ENCODE measurements around the gene FAF1.
"Not testable (repeated sequence)": the region's sequence is repeated elsewhere in the genome, so short reads cannot be mapped to it uniquely, and the experiment has no call there.

The FAF1 gene

DNA sequence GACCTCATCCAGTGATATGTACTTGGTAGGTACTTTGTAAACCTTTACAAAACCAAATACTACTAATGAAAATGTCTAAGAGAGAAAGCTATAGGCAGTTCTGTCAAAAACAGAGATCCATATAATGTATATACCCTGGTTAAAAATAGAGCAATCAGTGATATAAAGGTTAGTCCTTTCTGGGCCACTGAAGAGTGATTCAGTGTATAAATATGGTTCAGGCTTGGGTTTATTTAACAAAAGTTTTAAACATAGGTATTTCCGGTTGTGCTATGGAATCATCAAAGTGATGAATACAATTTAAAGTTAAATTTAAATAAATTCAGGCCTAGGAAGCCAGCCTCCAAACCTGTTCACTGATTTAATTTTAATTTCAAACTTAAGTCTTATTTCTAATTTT is 428.5 kb downstream of the FAF1 start:
- no peak for TF ChIP-seq CTCF (IDR thresholded peaks at IDR 0.05; ENCODE audit: low read depth, low read length)
- no peak overlapping the region for H3K27ac ChIP-seq
- peaks cover 3% of the 10 kb centered on the region for H3K36me3 ChIP-seq
- H3K4me3 ChIP-seq (ENCODE audit: low read depth, low read length), result no peak overlapping the region
- no peaks in the 10 kb centered on the region for H3K9me3 ChIP-seq (ENCODE audit: severe bottlenecking)
- no peaks in the 10 kb centered on the region for H3K27me3 ChIP-seq (ENCODE audit: insufficient read depth, low read depth, severe bottlenecking)
- DNase-seq, result no peak

DNA sequence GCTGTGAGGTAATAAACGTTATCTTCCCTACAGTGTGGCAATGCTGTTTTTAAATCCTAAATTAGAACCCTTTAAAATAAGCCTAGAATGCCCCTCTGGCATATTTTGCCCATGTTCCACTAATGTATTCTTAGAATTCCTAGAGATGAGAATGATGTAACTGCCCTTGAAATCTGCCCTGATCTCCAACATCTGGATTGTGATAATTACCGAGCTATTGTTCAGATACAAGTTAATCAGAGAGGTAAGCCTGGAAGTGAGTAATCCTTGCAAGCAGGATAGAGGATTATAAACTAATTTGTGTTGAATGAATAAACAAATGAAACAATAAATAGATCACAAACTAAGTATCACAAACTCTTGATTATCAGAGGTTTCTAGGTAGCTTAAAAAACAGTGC is 429.0 kb downstream of the FAF1 start:
- H3K27me3 ChIP-seq (ENCODE audit: insufficient read depth, low read depth, severe bottlenecking), result no peaks in the 10 kb centered on the region
- H3K4me3 ChIP-seq (ENCODE audit: low read depth, low read length), result no peak overlapping the region
- TF ChIP-seq CTCF (IDR thresholded peaks at IDR 0.05; ENCODE audit: low read depth, low read length), result no peak
- H3K9me3 ChIP-seq (ENCODE audit: severe bottlenecking), result no peaks in the 10 kb centered on the region
- H3K27ac ChIP-seq, result no peak overlapping the region
- no peak for DNase-seq
- H3K36me3 ChIP-seq, result peaks cover 3% of the 10 kb centered on the region

GRCh38 chr1:50529510-50529909 is 430.6 kb downstream of the FAF1 start:
- Histone ChIP-seq H3K4me3 (ENCODE audit: low read depth, low read length) (no peak overlapping the region), H3K27me3 (ENCODE audit: insufficient read depth, low read depth, severe bottlenecking) (no peaks in the 10 kb centered on the region), H3K27ac (no peak overlapping the region), H3K36me3 (no peaks in the 10 kb centered on the region; the same call in none of the 2 replicates), H3K9me3 (ENCODE audit: severe bottlenecking) (no peaks in the 10 kb centered on the region)
- DNase-seq, result no peak
- TF ChIP-seq CTCF (IDR thresholded peaks at IDR 0.05; ENCODE audit: low read depth, low read length), result no peak

DNA sequence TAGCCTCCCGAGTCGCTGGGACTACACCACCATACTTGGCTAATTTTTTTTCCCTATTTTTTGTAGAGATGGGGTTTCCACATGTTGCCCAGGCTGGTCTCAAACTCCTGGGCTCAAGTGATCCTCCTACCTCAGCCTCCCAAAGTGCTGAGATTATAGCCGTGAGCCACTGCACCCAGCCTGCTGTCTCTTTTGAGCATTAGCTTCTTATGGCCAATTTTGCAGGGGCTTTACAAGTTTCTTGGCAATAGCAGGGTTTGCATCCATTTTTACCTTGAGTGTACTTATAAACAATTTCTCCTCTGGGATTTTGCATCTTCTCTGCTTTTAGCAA is 432.1 kb downstream of the FAF1 start:
- H3K36me3 ChIP-seq, result not testable (repeated sequence)

DNA sequence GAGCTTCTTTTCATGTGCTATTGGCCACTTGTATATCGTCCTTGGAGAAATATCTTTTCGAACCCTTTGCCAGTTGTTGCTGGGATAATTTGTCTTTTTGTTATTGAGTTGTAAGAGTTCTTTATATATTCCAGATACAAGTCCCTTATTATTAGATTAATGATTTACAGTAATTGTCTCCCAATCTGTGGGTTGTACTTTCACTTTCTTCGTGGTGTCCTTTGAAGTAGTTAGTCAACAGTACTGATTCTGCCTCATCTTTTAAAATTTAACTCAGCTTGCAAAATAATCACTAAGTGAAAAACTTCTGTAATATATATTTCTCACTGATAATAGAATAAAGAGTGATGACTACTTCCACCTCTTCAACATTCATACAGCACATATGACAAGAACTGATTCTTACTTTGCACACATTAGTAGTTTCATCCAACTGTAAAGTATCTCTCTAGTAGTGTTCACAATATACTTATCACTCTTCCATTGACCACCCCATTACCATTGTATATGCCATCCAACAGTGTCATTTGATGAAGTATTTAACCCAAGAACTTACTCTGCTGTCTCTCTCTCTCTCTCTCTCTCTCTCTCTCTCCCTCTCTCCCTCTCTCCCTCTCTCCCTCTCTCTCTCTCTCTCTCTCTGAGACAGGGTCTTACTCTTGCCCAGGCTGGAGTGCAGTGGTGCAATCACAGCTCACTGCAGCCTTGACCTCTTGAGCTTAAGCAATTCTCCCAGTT is 432.6 kb downstream of the FAF1 start:
- DNase-seq, result no peak
- no peak overlapping the region for H3K27ac ChIP-seq
- no peak for TF ChIP-seq CTCF (IDR thresholded peaks at IDR 0.05; ENCODE audit: low read depth, low read length)

More for the DNA sequence above, 432.1 kb downstream of the FAF1 start:
- not testable (repeated sequence) for DNase-seq; H3K9me3 ChIP-seq (ENCODE audit: severe bottlenecking); H3K4me3 ChIP-seq (ENCODE audit: low read depth, low read length); H3K27ac ChIP-seq; H3K27me3 ChIP-seq (ENCODE audit: insufficient read depth, low read depth, severe bottlenecking)

GRCh38 chr1:50526431-50526830 is 433.6 kb downstream of the FAF1 start:
- Histone ChIP-seq H3K4me3 (ENCODE audit: low read depth, low read length) (no peak overlapping the region), H3K27ac (no peak overlapping the region), H3K36me3 (no peaks in the 10 kb centered on the region; the same call in none of the 2 replicates), H3K27me3 (ENCODE audit: insufficient read depth, low read depth, severe bottlenecking) (no peaks in the 10 kb centered on the region), H3K9me3 (ENCODE audit: severe bottlenecking) (peaks cover 6% of the 10 kb centered on the region)
- no peak for TF ChIP-seq CTCF (IDR thresholded peaks at IDR 0.05; ENCODE audit: low read depth, low read length)
- no peak for DNase-seq

More for the DNA sequence above, 432.6 kb downstream of the FAF1 start:
- Histone ChIP-seq H3K9me3 (ENCODE audit: severe bottlenecking) (peaks cover 6% of the 10 kb centered on the region), H3K27me3 (ENCODE audit: insufficient read depth, low read depth, severe bottlenecking) (no peaks in the 10 kb centered on the region), H3K4me3 (ENCODE audit: low read depth, low read length) (no peak overlapping the region), H3K36me3 (no peaks in the 10 kb centered on the region; the same call in none of the 2 replicates)
